ENCODE results near the gene TESK1.
"Not testable (repeated sequence)": the region's sequence is repeated elsewhere in the genome, so short reads cannot be mapped to it uniquely, and the experiment has no call there.

The TESK1 gene

DNA sequence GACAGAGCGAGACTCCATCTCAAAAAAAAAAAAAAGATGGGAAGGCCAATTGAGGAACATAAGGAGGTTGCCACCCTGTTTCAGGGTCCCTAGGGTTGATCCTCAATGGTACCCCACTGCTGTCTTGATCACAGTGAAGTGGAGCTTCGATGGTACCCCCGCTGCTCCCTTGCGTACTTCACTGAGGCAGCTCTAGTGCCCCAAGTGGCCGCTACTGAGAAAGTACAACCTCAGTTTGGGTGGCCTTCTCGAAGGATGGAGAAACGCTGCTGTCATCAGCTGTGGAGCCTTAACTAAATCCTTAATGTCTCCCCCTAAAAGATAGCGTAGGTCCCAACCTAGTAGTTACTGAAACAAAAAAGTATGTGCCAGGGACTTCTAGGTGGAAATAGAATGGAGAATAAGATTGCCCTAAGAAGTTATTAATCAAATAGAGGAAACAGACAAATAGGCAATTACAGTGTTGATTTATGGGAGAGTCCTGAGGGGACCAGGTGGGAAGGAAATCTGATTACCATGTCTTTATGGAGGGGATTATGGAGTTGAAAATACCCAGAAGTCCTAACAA lies 6.3 kb downstream of the TESK1 start:
- DNase-seq, result peak in 6 of 10 donors; percentile 44 to 90 (median 52)
- intact Hi-C loops (cut with DNase I), result no loop called here

- DNase-seq; intact Hi-C loops (cut with DNase I): not testable (repeated sequence)
Observed at GRCh38 chr9:35612066-35612465, 7.0 kb downstream of the TESK1 start.

DNA sequence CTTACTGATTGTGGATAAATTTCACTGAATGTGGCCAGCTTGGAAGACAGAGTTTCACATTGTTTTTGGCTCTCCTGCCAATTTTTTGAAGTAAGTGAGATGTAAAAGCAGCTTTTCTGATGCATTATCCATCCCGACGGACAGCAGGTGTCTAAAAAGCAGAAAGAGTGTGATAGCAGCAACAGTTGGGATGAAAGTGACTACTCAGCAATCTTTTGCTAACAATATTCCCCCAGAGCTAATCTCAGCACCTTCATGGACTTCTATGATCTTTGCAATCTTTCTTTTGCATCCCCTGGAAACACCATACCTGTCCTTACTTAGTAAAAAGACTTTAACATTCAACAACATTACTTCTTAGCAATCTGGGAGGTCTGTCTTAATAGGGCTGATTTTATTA lies 7.8 kb downstream of the TESK1 start:
- DNase-seq, result no peak
- intact Hi-C loops (cut with DNase I), result no loop called here

DNA sequence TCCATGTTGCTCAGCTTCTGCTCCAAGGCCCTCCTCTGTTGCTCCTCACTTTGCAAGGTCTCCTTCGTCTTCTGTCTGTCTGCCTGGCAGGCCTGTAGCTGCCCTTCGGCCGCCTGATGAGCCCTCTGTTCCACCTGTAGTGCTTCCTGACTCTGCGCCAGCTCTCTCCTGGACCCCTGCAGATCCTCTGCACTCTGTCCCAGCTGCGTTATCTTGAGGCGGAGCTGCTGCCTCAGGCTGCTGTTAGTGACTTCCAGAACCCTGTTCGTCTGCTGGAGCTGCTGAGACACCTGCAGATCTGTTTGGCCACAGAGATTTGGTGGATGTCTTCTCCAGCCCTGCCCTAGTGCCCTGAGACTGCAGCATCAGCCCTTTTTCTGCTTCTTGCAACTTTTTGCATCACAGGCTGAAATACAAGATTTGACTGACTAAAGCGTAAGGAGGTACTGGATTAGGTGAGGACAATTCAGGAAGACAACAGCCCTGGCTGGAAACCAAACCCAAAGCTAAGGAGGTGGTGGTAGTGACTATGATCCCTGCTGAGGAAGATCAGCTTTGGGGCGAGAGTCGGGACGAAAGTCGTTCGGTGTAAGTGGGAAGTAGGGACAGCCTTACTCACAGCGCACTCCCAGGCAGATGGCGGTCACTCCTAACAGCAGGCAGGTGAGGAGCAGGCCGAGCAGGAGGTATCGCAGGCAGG lies 11.1 kb downstream of the TESK1 start:
- no peak for DNase-seq

DNA sequence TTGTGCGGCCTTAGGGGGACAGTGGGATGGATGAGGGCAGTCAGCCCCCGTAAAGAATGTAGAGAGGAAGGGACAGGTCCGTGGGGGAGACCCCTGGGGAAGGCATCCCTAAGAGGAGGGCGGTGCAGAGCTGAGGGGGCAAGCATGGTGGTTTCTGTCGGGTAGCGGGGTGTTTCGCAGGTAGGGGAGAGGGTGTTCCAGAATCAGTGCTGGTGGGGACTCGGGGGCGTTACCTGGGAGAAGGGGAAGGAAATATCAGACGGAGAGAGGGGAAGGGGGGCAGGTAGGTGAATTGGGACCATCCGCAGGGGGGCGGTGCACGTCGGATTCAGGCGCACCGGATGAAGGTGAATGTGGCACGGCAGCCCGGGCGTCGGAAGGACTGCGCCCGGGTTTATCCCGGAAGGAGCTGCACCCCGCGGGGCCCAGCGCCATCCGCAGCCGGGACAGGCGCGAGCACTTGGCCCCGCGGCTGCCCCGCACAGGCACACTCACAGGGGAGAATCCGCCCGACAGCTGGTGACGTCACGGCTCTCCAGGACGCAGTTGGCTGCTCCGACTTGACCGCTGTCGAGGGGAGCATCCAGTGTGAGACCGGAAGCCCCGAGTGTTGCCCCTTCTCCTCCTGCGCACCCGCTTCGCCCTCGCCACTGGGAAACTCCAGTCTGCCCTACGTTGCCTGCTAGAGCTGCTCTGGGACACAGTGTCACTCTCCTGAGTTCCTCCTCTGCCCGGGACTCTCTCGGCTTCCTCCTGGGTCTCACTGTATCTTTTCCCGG lies 11.8 kb downstream of the TESK1 start:
- intact Hi-C loops (cut with DNase I), result no loop called here
- peak in 4 of 10 donors; percentile 23 to 90 (median 40) for DNase-seq

More for the DNA sequence above, 11.1 kb downstream of the TESK1 start:
- intact Hi-C loops (cut with DNase I), result no loop called here

GRCh38 chr9:35617548-35617947 lies 12.5 kb downstream of the TESK1 start:
- DNase-seq, result no peak
- intact Hi-C loops (cut with DNase I), result no loop called here

DNA sequence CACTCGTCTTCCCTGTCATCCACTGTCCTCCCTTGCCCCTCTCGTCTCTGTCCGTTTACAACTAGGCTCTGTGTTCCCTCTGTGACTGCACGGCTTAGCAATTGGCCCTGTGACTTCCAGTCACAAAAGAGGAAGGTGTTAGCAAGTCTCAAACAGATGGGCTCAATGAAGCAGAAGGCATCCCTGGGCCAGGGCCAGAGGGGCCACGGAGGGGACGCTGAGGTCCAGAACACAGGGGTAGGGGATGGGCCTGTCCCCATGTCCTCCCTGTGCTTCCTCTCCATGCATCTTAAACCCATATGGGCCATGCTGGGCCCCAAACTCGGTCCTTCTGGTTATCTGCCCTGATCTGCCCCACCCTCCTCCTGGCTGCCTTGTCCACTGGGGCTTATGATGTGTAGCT lies 13.3 kb downstream of the TESK1 start, which contains the start of gene CD72:
TSS of gene CD72 (minus strand) at position 89 of the 403 bp plus-strand sequence. CDS start 110 bp downstream, outside the sequence.
- intact Hi-C loops (cut with DNase I), result no loop called here
- no peak for DNase-seq

- intact Hi-C loops (cut with DNase I), result no loop called here
- no peak for DNase-seq
Observed at GRCh38 chr9:35618854-35619799, 14.1 kb downstream of the TESK1 start.

- intact Hi-C loops (cut with DNase I), result no loop called here
Observed at GRCh38 chr9:35619800-35620158, 14.7 kb downstream of the TESK1 start.

DNA sequence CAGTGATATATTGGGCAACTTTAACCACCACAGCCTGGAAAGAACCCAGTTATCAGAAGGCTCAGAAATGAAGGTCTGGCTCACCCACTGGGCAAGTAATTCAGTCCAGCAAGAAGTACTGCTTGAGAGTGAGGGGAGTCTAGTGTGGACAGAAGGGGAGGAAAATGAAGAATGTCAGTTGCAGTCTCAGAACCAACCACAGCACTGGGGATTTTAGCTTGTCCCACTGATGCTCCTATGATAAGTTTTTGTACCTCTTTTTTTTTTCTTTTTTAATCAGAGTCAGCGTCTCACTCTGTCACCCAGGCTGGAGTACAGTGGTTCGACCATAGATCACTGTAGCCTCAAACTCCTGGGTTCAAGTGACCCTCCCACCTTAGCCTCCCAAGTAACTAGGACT lies 22.5 kb downstream of the TESK1 start:
- no peak for DNase-seq
- intact Hi-C loops (cut with DNase I), result no loop called here

More at GRCh38 chr9:35619800-35620158, 14.7 kb downstream of the TESK1 start:
- DNase-seq, result no peak

GRCh38 chr9:35628389-35628991 lies 23.4 kb downstream of the TESK1 start:
- no peak for DNase-seq
- intact Hi-C loops (cut with DNase I), result no loop called here

DNA sequence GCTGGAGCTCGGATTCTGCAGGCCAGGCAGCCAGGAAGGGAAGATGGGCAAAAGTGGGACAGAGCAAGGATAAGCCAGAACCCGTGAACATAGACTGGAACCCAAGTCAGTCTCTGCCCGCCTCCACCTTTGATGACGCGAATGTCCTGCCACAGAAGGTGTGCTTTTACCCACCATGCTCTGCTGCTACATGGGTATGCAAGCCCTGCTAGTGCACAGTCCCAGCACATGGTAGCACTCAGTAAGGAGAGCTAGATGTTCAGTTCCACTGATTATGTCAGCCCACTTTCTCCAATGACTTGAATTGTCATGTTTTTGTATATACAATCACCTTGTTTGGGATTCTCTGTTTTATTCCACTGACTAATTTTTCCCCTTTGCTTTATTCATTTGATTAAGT lies 24.5 kb downstream of the TESK1 start:
- intact Hi-C loops (cut with DNase I), result no loop called here
- DNase-seq, result no peak

GRCh38 chr9:35635730-35636129 lies 30.7 kb downstream of the TESK1 start:
- intact Hi-C loops (cut with DNase I), result no loop called here
- DNase-seq, result no peak

GRCh38 chr9:35636135-35636876 lies 31.2 kb downstream of the TESK1 start:
- DNase-seq, result peak in 1 of 10 donors; percentile 54
- intact Hi-C loops (cut with DNase I), result no loop called here

- intact Hi-C loops (cut with DNase I); DNase-seq: not testable (repeated sequence)
Observed at GRCh38 chr9:35636877-35637246, 31.8 kb downstream of the TESK1 start.

DNA sequence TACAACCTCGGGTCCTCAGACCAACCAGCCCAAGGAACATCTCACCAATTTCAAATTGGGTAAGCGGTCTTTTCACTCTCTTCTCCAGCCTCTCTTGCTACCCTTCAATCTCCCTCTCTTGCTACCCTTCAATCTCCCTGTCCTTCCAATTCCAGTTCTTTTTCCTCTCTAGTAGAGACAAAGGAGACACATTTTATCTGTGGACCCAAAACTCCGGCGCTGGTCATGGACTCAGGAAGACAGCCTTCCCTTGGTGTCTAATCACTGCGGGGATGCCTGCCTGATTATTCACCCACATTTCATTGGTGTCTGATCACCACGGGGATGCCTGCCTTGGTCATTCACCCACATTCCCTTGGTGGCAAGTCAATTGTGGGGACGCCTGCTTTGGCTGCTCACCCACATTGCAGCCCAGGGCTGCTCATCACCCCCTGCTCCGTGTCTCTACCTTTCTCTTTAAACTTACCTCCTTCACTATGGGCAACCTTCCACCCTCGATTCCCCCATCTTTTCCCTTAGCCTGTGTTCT lies 32.4 kb downstream of the TESK1 start:
- intact Hi-C loops (cut with DNase I); DNase-seq: not testable (repeated sequence)

DNA sequence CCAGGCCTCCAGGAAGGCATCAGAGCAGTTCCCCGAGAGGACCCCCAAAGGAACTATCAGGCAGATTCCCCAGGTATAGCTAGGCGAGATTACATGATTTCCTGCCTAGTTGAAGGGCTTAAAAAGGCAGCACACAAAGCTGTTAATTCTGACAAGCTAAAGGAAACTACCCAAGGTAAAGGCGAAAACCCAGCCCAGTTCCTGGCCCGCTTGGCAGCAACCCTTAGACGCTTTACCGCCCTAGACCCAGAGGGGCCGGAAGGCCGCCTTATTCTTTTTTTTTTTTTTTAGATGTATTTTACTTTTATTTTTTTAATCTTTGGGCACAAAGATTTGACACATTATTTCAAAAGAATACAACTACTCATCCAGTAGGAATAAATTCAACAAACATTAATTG lies 33.7 kb downstream of the TESK1 start:
- DNase-seq, result peak in 1 of 10 donors; percentile 62
- intact Hi-C loops (cut with DNase I), result not testable (repeated sequence)

- intact Hi-C loops (cut with DNase I), result not testable (repeated sequence)
Observed at GRCh38 chr9:35639225-35639624, 34.2 kb downstream of the TESK1 start.

DNA sequence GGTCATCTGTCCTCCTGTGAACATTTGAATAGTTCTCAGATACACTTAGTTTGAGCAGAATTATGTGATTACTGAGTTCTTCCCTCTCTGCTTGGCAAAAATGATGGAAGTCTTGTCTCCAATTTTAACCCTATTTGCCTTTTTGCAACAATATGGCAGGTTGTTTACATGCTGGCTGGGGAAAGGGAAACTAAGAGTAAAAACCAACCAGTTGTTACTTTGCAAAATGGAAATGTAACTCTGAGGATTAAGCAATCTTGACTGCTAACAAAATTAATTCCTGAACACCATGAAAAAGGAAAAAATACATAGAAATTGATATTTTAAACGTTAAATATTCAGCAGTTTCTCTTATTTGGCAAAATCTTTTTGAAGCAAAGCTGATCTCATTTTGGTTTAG lies 34.6 kb downstream of the TESK1 start:
- no peak for DNase-seq
- intact Hi-C loops (cut with DNase I), result no loop called here

More at GRCh38 chr9:35639225-35639624, 34.2 kb downstream of the TESK1 start:
- not testable (repeated sequence) for DNase-seq

Data from posterior cingulate gyrus (tissue), 11 donors.